CD8-positive, alpha-beta memory T cell (primary cell): ENCODE data around the gene DNAJB1. TPM values are rescaled to one million over a fixed set of nuclear protein-coding genes. Genes with fewer than 3 reads are reported as not detected.

Experiments used
- CTCF ChIA-PET: fragments of 350-600 bp; sonication (Branson Sonifier 250); formaldehyde crosslinking; loops from one replicate; lab custom pipeline; 2021; ENCODE audit warnings: antibody characterized with exemption; lab: Charles Lee
- POLR2A ChIA-PET: fragments of 350-600 bp; sonication (Branson Sonifier 250); formaldehyde crosslinking; loops from one replicate; lab custom pipeline; 2021; ENCODE audit warnings: antibody characterized with exemption; lab: Charles Lee
- DNase-seq, 5 donors: peaks; one replicate each; pipeline versions ENCODE4 v3.0.0 to v3.0.0-alpha.2; 2020 to 2022; ENCODE audit warnings: mixed read lengths in 1 of 5
- H3K27ac ChIP-seq: one replicate; pipeline ENCODE4 v1.7.0; 2013; ENCODE audit warnings: low read depth, mild to moderate bottlenecking, low read length, moderate library complexity
- H3K27me3 ChIP-seq: 2 replicates; pipeline ENCODE4 v1.7.0; 2013; ENCODE audit warnings: low read length, mild to moderate bottlenecking; ENCODE audit not compliant: insufficient read depth, poor library complexity, severe bottlenecking
- H3K36me3 ChIP-seq: 2 replicates; pipeline ENCODE4 v1.7.0; 2013; ENCODE audit warnings: mild to moderate bottlenecking, low read length, moderate library complexity; ENCODE audit not compliant: insufficient read depth
- H3K4me1 ChIP-seq: 2 replicates; pipeline ENCODE4 v1.7.0; 2013; ENCODE audit warnings: mild to moderate bottlenecking, low read length, moderate library complexity; ENCODE audit not compliant: insufficient read depth
- H3K4me3 ChIP-seq: 2 replicates; pipeline ENCODE4 v1.7.0; 2013; ENCODE audit warnings: mild to moderate bottlenecking, low read length
- H3K9me3 ChIP-seq: 2 replicates; pipeline ENCODE4 v1.7.0; 2013; ENCODE audit warnings: mild to moderate bottlenecking, low read length
- H3K27ac Mint-ChIP-seq, 8 donors: one replicate each; pipeline ENCODE4 v1.8.0; 2020 to 2021; ENCODE audit warnings: mixed read lengths in 8 of 8, mild to moderate bottlenecking in 6 of 8, inconsistent platforms in 3 of 8, moderate library complexity in 3 of 8
- H3K27me3 Mint-ChIP-seq, 2 donors: one replicate each; pipeline ENCODE4 v1.8.0; 2020 to 2021; ENCODE audit warnings: mixed read lengths in 2 of 2, mild to moderate bottlenecking in 1 of 2, moderate library complexity in 1 of 2
- H3K36me3 Mint-ChIP-seq, 3 donors: one replicate each; pipeline ENCODE4 v1.8.0; 2020 to 2021; ENCODE audit warnings: mixed read lengths in 3 of 3, inconsistent platforms in 1 of 3, mild to moderate bottlenecking in 1 of 3
- H3K4me1 Mint-ChIP-seq, 3 donors: one replicate each; pipeline ENCODE4 v1.8.0; 2020 to 2021; ENCODE audit warnings: mixed read lengths in 3 of 3, inconsistent platforms in 1 of 3, mild to moderate bottlenecking in 1 of 3
- H3K4me3 Mint-ChIP-seq, 7 donors: one replicate each; pipeline ENCODE4 v1.8.0; 2020 to 2021; ENCODE audit warnings: mixed read lengths in 7 of 7, mild to moderate bottlenecking in 6 of 7, moderate library complexity in 4 of 7, inconsistent platforms in 2 of 7
- H3K9me3 Mint-ChIP-seq, 5 donors: one replicate each; pipeline ENCODE4 v1.8.0; 2020 to 2022; ENCODE audit warnings: mixed read lengths in 5 of 5, mild to moderate bottlenecking in 3 of 5, moderate library complexity in 2 of 5, inconsistent platforms in 1 of 5
- polyA plus RNA-seq: library from polyadenylated mRNA; unstranded; fragments of 300-500 nt; fragmentation: Illumina TruSeq; gene quantifications from one replicate; pipeline ENCODE4 v1.2.3, GENCODE V29; 2021
- total RNA-seq, 2 experiments: library from RNA; stranded (reverse); gene quantifications; one replicate each; pipeline ENCODE4 v1.2.3, GENCODE V29; 2021

DNAJB1 gene
- total and polyA plus RNA-seq, 3 experiments from 2014 or later, result 98.6 to 385 (median 103) TPM

GRCh38 chr19:14480700-14481079, 37.5 kb downstream of the DNAJB1 start:
- no peak overlapping the region for H3K27ac ChIP-seq
- Mint-ChIP-seq H3K4me3 (peak overlapping the region in 5 of 7 donors; percentile 15 to 63 (median 24)), H3K9me3 (no peaks in the 10 kb centered on the region), H3K4me1 (peaks cover 10 to 18% (median 12%) of the 10 kb centered on the region in 3 donors), H3K27ac (peak overlapping the region in 2 of 8 donors; percentile 66 to 75), H3K36me3 (peaks cover 1 to 23% (median 7%) of the 10 kb centered on the region in 3 donors), H3K27me3 (peaks cover 4 to 9% of the 10 kb centered on the region in 2 donors)
- DNase-seq, result no peak
- H3K9me3 ChIP-seq, result no peaks in the 10 kb centered on the region
- H3K27me3 ChIP-seq, result no peaks in the 10 kb centered on the region
- H3K36me3 ChIP-seq, result no peaks in the 10 kb centered on the region
- ChIA-PET POLR2A (interaction anchor here (0.6 to 0.9 kb wide), 2 partner anchors 8 to 93 kb away, joined by 3 to 5 read pairs; no protein-coding TSS in a partner anchor), CTCF (interaction anchor here (0.7 to 5.7 kb wide), 35 partner anchors 8 to 344 kb away, joined by 3 to 29 read pairs (median 5); partner anchors contain the start of genes ADGRE5 and ASF1B)
- no peak overlapping the region for H3K4me3 ChIP-seq
- H3K4me1 ChIP-seq, result peaks cover 5% of the 10 kb centered on the region

GRCh38 chr19:14479975-14480699, 38.1 kb downstream of the DNAJB1 start:
- POLR2A ChIA-PET, result interaction anchor here (0.6 to 0.9 kb wide), 3 partner anchors 7 to 110 kb away, joined by 3 to 5 read pairs (median 4); no protein-coding TSS in a partner anchor
- Mint-ChIP-seq H3K27ac (peak overlapping the region in 1 of 8 donors; percentile 66), H3K9me3 (no peaks in the 10 kb centered on the region), H3K4me3 (peak overlapping the region in 2 of 7 donors; percentile 49 to 63), H3K27me3 (peaks cover 9 to 10% of the 10 kb centered on the region in 2 donors), H3K4me1 (peaks cover 12 to 23% (median 16%) of the 10 kb centered on the region in 3 donors), H3K36me3 (peaks cover 1 to 23% (median 7%) of the 10 kb centered on the region in 3 donors)
- no peaks in the 10 kb centered on the region for H3K36me3 ChIP-seq
- peaks cover 10% of the 10 kb centered on the region for H3K4me1 ChIP-seq
- no peaks in the 10 kb centered on the region for H3K9me3 ChIP-seq
- peaks cover under 1% of the 10 kb centered on the region for H3K27me3 ChIP-seq
- peak; percentile 58 to 78 (median 62) for DNase-seq
- H3K27ac ChIP-seq, result no peak overlapping the region
- CTCF ChIA-PET, result interaction anchor here (0.7 to 5.7 kb wide), 38 partner anchors 9 to 706 kb away, joined by 3 to 29 read pairs (median 5); partner anchors contain the start of genes ADGRE5, ASF1B, C19orf53 and DNAJB1
- no peak overlapping the region for H3K4me3 ChIP-seq

GRCh38 chr19:14479309-14479974, 38.8 kb downstream of the DNAJB1 start:
- H3K4me3 ChIP-seq, result no peak overlapping the region
- no peak overlapping the region for H3K4me3 Mint-ChIP-seq
- CTCF ChIA-PET, result interaction anchor here (0.7 to 5.7 kb wide), 35 partner anchors 9 to 705 kb away, joined by 3 to 29 read pairs (median 5); partner anchors contain the start of genes ADGRE5, ASF1B, C19orf53 and DNAJB1
- H3K36me3 ChIP-seq, result no peaks in the 10 kb centered on the region
- H3K4me1 Mint-ChIP-seq, result peaks cover 16 to 29% (median 21%) of the 10 kb centered on the region in 3 donors
- no peak for DNase-seq
- H3K4me1 ChIP-seq, result peaks cover 16% of the 10 kb centered on the region
- H3K36me3 Mint-ChIP-seq, result peaks cover 1 to 23% (median 7%) of the 10 kb centered on the region in 3 donors
- H3K27me3 Mint-ChIP-seq, result peaks cover 13 to 14% of the 10 kb centered on the region in 2 donors
- POLR2A ChIA-PET, result interaction anchor here (0.6 to 0.7 kb wide), 2 partner anchors 109 to 705 kb away, joined by 4 to 5 read pairs; partner anchors contain the start of gene C19orf53
- no peak overlapping the region for H3K27ac ChIP-seq
- H3K9me3 ChIP-seq, result no peaks in the 10 kb centered on the region
- no peak overlapping the region for H3K27ac Mint-ChIP-seq
- H3K27me3 ChIP-seq, result peaks cover 7% of the 10 kb centered on the region
- H3K9me3 Mint-ChIP-seq, result no peaks in the 10 kb centered on the region

- no peak overlapping the region for H3K4me3 Mint-ChIP-seq
- H3K9me3 Mint-ChIP-seq, result no peaks in the 10 kb centered on the region
- ChIA-PET CTCF (interaction anchor here (1.0 to 5.7 kb wide), 9 partner anchors 9 to 89 kb away, joined by 3 to 29 read pairs (median 8); partner anchors contain the start of gene DNAJB1), POLR2A (interaction anchor here (0.9 kb wide), 1 partner anchor 53 kb away, joined by 3 read pairs; no protein-coding TSS in a partner anchor)
- H3K36me3 Mint-ChIP-seq, result peaks cover 1 to 21% (median 7%) of the 10 kb centered on the region in 3 donors
- H3K4me1 Mint-ChIP-seq, result peaks cover 18 to 35% (median 25%) of the 10 kb centered on the region in 3 donors
- peaks cover 16 to 19% of the 10 kb centered on the region in 2 donors for H3K27me3 Mint-ChIP-seq
- no peak overlapping the region for H3K27ac ChIP-seq
- H3K27ac Mint-ChIP-seq, result no peak overlapping the region
- peaks cover 20% of the 10 kb centered on the region for H3K4me1 ChIP-seq
- no peaks in the 10 kb centered on the region for H3K9me3 ChIP-seq
- peaks cover 15% of the 10 kb centered on the region for H3K27me3 ChIP-seq
- H3K36me3 ChIP-seq, result no peaks in the 10 kb centered on the region
- H3K4me3 ChIP-seq, result no peak overlapping the region
- no peak for DNase-seq
Observed at GRCh38 chr19:14478113-14478545, 40.1 kb downstream of the DNAJB1 start.

- Mint-ChIP-seq H3K9me3 (no peaks in the 10 kb centered on the region), H3K4me1 (peaks cover 21 to 41% (median 30%) of the 10 kb centered on the region in 3 donors), H3K36me3 (peaks cover 1 to 19% (median 7%) of the 10 kb centered on the region in 3 donors), H3K4me3 (peak overlapping the region in 1 of 7 donors; percentile 36), H3K27me3 (peaks cover 19 to 25% of the 10 kb centered on the region in 2 donors), H3K27ac (no peak overlapping the region)
- H3K27me3 ChIP-seq, result peaks cover 20% of the 10 kb centered on the region
- no peak overlapping the region for H3K4me3 ChIP-seq
- no peak for DNase-seq
- POLR2A ChIA-PET, result interaction anchor here (0.9 kb wide), 1 partner anchor 53 kb away, joined by 3 read pairs; no protein-coding TSS in a partner anchor
- CTCF ChIA-PET, result interaction anchor here (1.4 to 5.7 kb wide), 5 partner anchors 11 to 48 kb away, joined by 3 to 29 read pairs (median 17); no protein-coding TSS in a partner anchor
- no peaks in the 10 kb centered on the region for H3K9me3 ChIP-seq
- H3K27ac ChIP-seq, result no peak overlapping the region
- peaks cover 25% of the 10 kb centered on the region for H3K4me1 ChIP-seq
- H3K36me3 ChIP-seq, result no peaks in the 10 kb centered on the region
Observed at GRCh38 chr19:14477418-14478112, 40.6 kb downstream of the DNAJB1 start.

- peak overlapping the region in 6 of 8 donors; percentile 34 to 81 (median 62) for H3K27ac Mint-ChIP-seq
Observed at GRCh38 chr19:14476673-14477401, 41.4 kb downstream of the DNAJB1 start.

More at GRCh38 chr19:14476673-14477401, 41.4 kb downstream of the DNAJB1 start:
- Histone ChIP-seq H3K4me3 (no peak overlapping the region), H3K27me3 (peaks cover 23% of the 10 kb centered on the region), H3K27ac (no peak overlapping the region), H3K36me3 (no peaks in the 10 kb centered on the region), H3K9me3 (no peaks in the 10 kb centered on the region), H3K4me1 (peaks cover 32% of the 10 kb centered on the region)
- Mint-ChIP-seq H3K4me3 (peak overlapping the region in 4 of 7 donors; percentile 4 to 49 (median 32)), H3K4me1 (peaks cover 22 to 48% (median 30%) of the 10 kb centered on the region in 3 donors), H3K27me3 (peaks cover 19 to 25% of the 10 kb centered on the region in 2 donors), H3K9me3 (no peaks in the 10 kb centered on the region), H3K36me3 (peaks cover 0 to 14% (median 7%) of the 10 kb centered on the region in 3 donors)
- DNase-seq, result peak in 4 of 5 donors; percentile 43 to 75 (median 58)
- ChIA-PET CTCF (interaction anchor here (3.8 to 5.7 kb wide), 2 partner anchors 28 to 45 kb away, joined by 17 to 29 read pairs; no protein-coding TSS in a partner anchor), POLR2A (no interaction called here)
